Hepatocyte (in vitro differentiated cells): Measurements from ENCODE around the gene LIX1.

ENCODE experiments used
- CTCF ChIP-seq: fragments of 200-600 bp; sonication (generic); IDR thresholded peaks from 2 replicates; pipeline ENCODE4 v1.5.1; 2016; ENCODE audit warnings: antibody characterized with exemption, mild to moderate bottlenecking; ENCODE audit not compliant: poor library complexity
- EZH2 ChIP-seq: fragments of 200-600 bp; sonication (generic); IDR thresholded peaks from 2 replicates; pipeline ENCODE4 v1.6.1; 2016; ENCODE audit warnings: antibody characterized with exemption, mild to moderate bottlenecking, borderline replicate concordance
- EZH2phosphoT487 ChIP-seq: fragments of 200-600 bp; sonication (generic); IDR thresholded peaks from one replicate; pipeline ENCODE4 v1.6.1; 2018; ENCODE audit warnings: antibody characterized with exemption, mild to moderate bottlenecking, low read depth, moderate library complexity; ENCODE audit not compliant: unreplicated experiment, severe bottlenecking

- no peak for TF ChIP-seq EZH2phosphoT487
- no peak for TF ChIP-seq CTCF
- no peak for TF ChIP-seq EZH2
Observed at GRCh38 chr5:97141539-97141938, 872 bp downstream of the LIX1 start.
